IMR-90 (cell line): ENCODE results near the gene PALLD. TPM values are rescaled to one million over a fixed set of nuclear protein-coding genes. Genes with fewer than 3 reads are reported as not detected.

Source experiments
- ATAC-seq: fragments of 200-7000 bp; cut with Tn5 transposase; 2 replicates; pipeline ENCODE4 v1.9.1; 2020; ENCODE audit warnings: low read depth, mild to moderate bottlenecking, moderate library complexity
- BruUV-seq: library from RNA; stranded (reverse); fragments of 400-500 nt; replicated peaks from 2 replicates; lab custom pipeline; 2021; lab: Mats Ljungman, UMichigan
- CTCF ChIA-PET: fragments of 300-600 bp; formaldehyde crosslinking; extraction: SDS; loops from one replicate; lab custom pipeline; 2021; ENCODE audit warnings: antibody characterized with exemption; lab: Yijun Ruan, JAX
- POLR2A ChIA-PET: fragments of 300-600 bp; sonication (Branson Sonifier 250); formaldehyde crosslinking; loops from one replicate; lab custom pipeline; 2022; ENCODE audit warnings: antibody characterized with exemption; ENCODE audit not compliant: unreplicated experiment; lab: Charles Lee
- DNase-seq: peaks from one replicate; pipeline ENCODE4 v3.0.0; 2013
- H2AFZ ChIP-seq: replicated peaks from 2 replicates; pipeline ENCODE3; 2013; ENCODE audit warnings: low read length, mild to moderate bottlenecking; ENCODE audit not compliant: poor library complexity
- H2AK5ac ChIP-seq: 2 replicates; pipeline ENCODE4 v1.6.1; 2013; ENCODE audit warnings: low read depth, low read length, inconsistent platforms
- H2AK9ac ChIP-seq: replicated peaks from 2 replicates; pipeline ENCODE3; 2013; ENCODE audit warnings: mild to moderate bottlenecking, low read depth, low read length, moderate library complexity; ENCODE audit not compliant: poor library complexity
- H2BK120ac ChIP-seq: 2 replicates; pipeline ENCODE4 v1.6.1; 2013; ENCODE audit warnings: low read depth, low read length, inconsistent platforms
- H2BK15ac ChIP-seq: 3 replicates; pipeline ENCODE4 v1.6.1; 2013; ENCODE audit warnings: low read depth, low read length, inconsistent platforms
- H2BK20ac ChIP-seq: 2 replicates; pipeline ENCODE4 v1.6.1; 2013; ENCODE audit warnings: low read depth, mild to moderate bottlenecking, inconsistent platforms, low read length, moderate library complexity
- H2BK5ac ChIP-seq: 2 replicates; pipeline ENCODE4 v1.6.1; 2013; ENCODE audit warnings: mild to moderate bottlenecking, low read depth, low read length, inconsistent platforms; ENCODE audit not compliant: poor library complexity, severe bottlenecking
- H3K14ac ChIP-seq: replicated peaks from 2 replicates; pipeline ENCODE4 v1.6.1; 2013; ENCODE audit warnings: low read depth, low read length, inconsistent platforms
- H3K18ac ChIP-seq: 2 replicates; pipeline ENCODE4 v1.6.1; 2013; ENCODE audit warnings: low read depth, low read length, control low read depth
- H3K23ac ChIP-seq: 2 replicates; pipeline ENCODE4 v1.6.1; 2013; ENCODE audit warnings: low read depth, low read length, inconsistent platforms
- H3K27ac ChIP-seq: 2 replicates; pipeline ENCODE4 v1.5.1; 2013; ENCODE audit warnings: mild to moderate bottlenecking, control low read depth, low read length; ENCODE audit not compliant: insufficient read depth
- H3K27me3 ChIP-seq: 2 replicates; pipeline ENCODE4 v1.6.1; 2013; ENCODE audit warnings: low read length; ENCODE audit not compliant: control insufficient read depth, insufficient read depth
- H3K36me3 ChIP-seq: 2 replicates; pipeline ENCODE4 v1.6.1; 2013; ENCODE audit warnings: low read length, mixed read lengths; ENCODE audit not compliant: control insufficient read depth, insufficient read depth
- H3K4ac ChIP-seq: 2 replicates; pipeline ENCODE4 v1.6.1; 2013; ENCODE audit warnings: low read depth, low read length, inconsistent platforms
- H3K4me1 ChIP-seq: 2 replicates; pipeline ENCODE4 v1.6.1; 2013; ENCODE audit warnings: low read length, mixed read lengths; ENCODE audit not compliant: control insufficient read depth, insufficient read depth
- H3K4me2 ChIP-seq: 2 replicates; pipeline ENCODE4 v1.6.1; 2013; ENCODE audit warnings: low read depth, mild to moderate bottlenecking, control low read depth, low read length, moderate library complexity
- H3K4me3 ChIP-seq: 2 replicates; pipeline ENCODE4 v1.5.1; 2013; ENCODE audit warnings: low read depth, mild to moderate bottlenecking, control low read depth, low read length, moderate library complexity; ENCODE audit not compliant: insufficient read depth
- H3K56ac ChIP-seq: 2 replicates; pipeline ENCODE4 v1.6.1; 2013; ENCODE audit warnings: low read length, inconsistent platforms; ENCODE audit not compliant: insufficient read depth; ENCODE audit errors: extremely low read depth
- H3K79me1 ChIP-seq, 2 experiments: 2 replicates each; pipeline ENCODE4 v1.6.1; 2013; ENCODE audit warnings: low read length in 2 of 2, inconsistent platforms in 1 of 2, low read depth in 1 of 2
- H3K9ac ChIP-seq: 2 replicates; pipeline ENCODE4 v1.6.1; 2013; ENCODE audit warnings: low read depth, low read length, control low read depth
- H3K9me1 ChIP-seq: 2 replicates; pipeline ENCODE4 v1.6.1; 2013; ENCODE audit warnings: low read length, inconsistent platforms; ENCODE audit not compliant: insufficient read depth
- H3K9me3 ChIP-seq: 2 replicates; pipeline ENCODE4 v1.6.1; 2013; ENCODE audit warnings: low read length; ENCODE audit not compliant: control insufficient read depth, insufficient read depth
- H4K20me1 ChIP-seq: 2 replicates; pipeline ENCODE4 v1.6.1; 2013; ENCODE audit warnings: low read length, inconsistent platforms; ENCODE audit not compliant: insufficient read depth
- H4K5ac ChIP-seq: 2 replicates; pipeline ENCODE4 v1.6.1; 2013; ENCODE audit warnings: mild to moderate bottlenecking, low read depth, low read length, control low read depth
- H4K8ac ChIP-seq, 2 experiments: 2 replicates each; pipeline ENCODE4 v1.6.1; 2013; ENCODE audit warnings: low read depth in 2 of 2, low read length in 2 of 2, control low read depth in 1 of 2, inconsistent platforms in 1 of 2
- H4K91ac ChIP-seq: 2 replicates; pipeline ENCODE4 v1.6.1; 2013; ENCODE audit warnings: low read depth, low read length, inconsistent platforms; ENCODE audit not compliant: insufficient read depth
- BHLHE40 ChIP-seq: fragments of 150-350 bp; IDR thresholded peaks from 2 replicates; pipeline ENCODE4 v1.6.1; 2016; ENCODE audit warnings: mild to moderate bottlenecking, low read depth, low read length
- CEBPB ChIP-seq: IDR thresholded peaks from 2 replicates; pipeline ENCODE4 v1.6.1; 2012; ENCODE audit warnings: low read depth, low read length, improper control_type of control experiment
- CTCF ChIP-seq: conservative IDR thresholded peaks from 2 replicates; pipeline ENCODE4 v1.5.1; 2012; ENCODE audit warnings: mild to moderate bottlenecking, low read depth, low read length, improper control_type of control experiment
- MAFK ChIP-seq: IDR thresholded peaks from 2 replicates; pipeline ENCODE4 v1.6.1; 2012; ENCODE audit warnings: low read depth, low read length, improper control_type of control experiment
- POLR2A ChIP-seq: IDR thresholded peaks from 2 replicates; pipeline ENCODE4 v1.6.1; 2012; ENCODE audit warnings: mild to moderate bottlenecking, low read depth, low read length
- RAD21 ChIP-seq: IDR thresholded peaks from 2 replicates; pipeline ENCODE4 v1.6.1; 2012; ENCODE audit warnings: low read length, improper control_type of control experiment
- SMC3 ChIP-seq: fragments of 150-350 bp; IDR thresholded peaks from 2 replicates; pipeline ENCODE4 v1.6.1; 2016; ENCODE audit warnings: low read depth, mild to moderate bottlenecking, antibody characterized with exemption, low read length, moderate library complexity
- USF2 ChIP-seq: fragments of 150-350 bp; IDR thresholded peaks from 2 replicates; pipeline ENCODE4 v1.6.1; 2017; ENCODE audit warnings: mild to moderate bottlenecking, antibody characterized with exemption, low read length, low read depth
- WGBS, 2 experiments: methylation state at CpG; one replicate each; pipeline versions ENCODE4 v1.1.5 to v1.1.7; 2013; ENCODE audit warnings: missing lambda C conversion rate in 2 of 2; ENCODE audit not compliant: insufficient read length in 1 of 2; ENCODE audit errors: extremely low coverage in 2 of 2; 5-methylcytosine and 5-hydroxymethylcytosine counted together
- dilution Hi-C: fragments of 300-500 bp; cut with HindIII; formaldehyde crosslinking; loops from one replicate; pipeline ENCODE4 v1.14.3; 2018; ENCODE audit warnings: low sequenced_read_pairs; ENCODE audit not compliant: unreplicated experiment
- in situ Hi-C: fragments of 300-500 bp; cut with MboI; formaldehyde crosslinking; loops from 3 replicates; pipeline ENCODE4 v1.14.3; 2019; ENCODE audit warnings: low sequenced_read_pairs, inconsistent platforms, mixed read lengths
- intact Hi-C: fragments of 100-400 bp; cut with micrococcal nuclease; formaldehyde crosslinking; loops from 2 replicates; pipeline ENCODE4 v1.10.0; 2022
- polyA plus RNA-seq, 3 experiments: library from polyadenylated mRNA; depleted of rRNA; stranded (reverse); fragments of >200 nt; gene quantifications; 2 replicates each; pipeline ENCODE4 v1.2.3, GENCODE V29; 2012; ENCODE audit warnings: low replicate concordance in 1 of 3
- total RNA-seq: library from RNA; depleted of rRNA; stranded (reverse); fragments of >200 nt; gene quantifications from 2 replicates; pipeline ENCODE4 v1.2.3, GENCODE V29; 2012

The PALLD gene
- total and polyA plus RNA-seq, 2 of the 4 experiments (the other 2 are of a cell fraction), result 91.0 to 91.9 TPM

GRCh38 chr4:168529257-168529656, 32.4 kb downstream of the PALLD start:
- Histone ChIP-seq H2BK120ac (peak overlapping the region; percentile 21; the same call in 1 of the 2 replicates), H2AK5ac (peak overlapping the region; percentile 64; the same call in 1 of the 2 replicates), H3K14ac (no peak overlapping the region), H3K4me2 (no peak overlapping the region), H2AK9ac (no peak overlapping the region), H3K79me1 (no peaks in the 10 kb centered on the region), H3K18ac (peak overlapping the region; percentile 3; the same call in 1 of the 2 replicates), H3K4ac (peak overlapping the region; percentile 45; the same call in 1 of the 2 replicates), H4K91ac (no peak overlapping the region; the same call in 1 of the 2 replicates), H3K27me3 (no peaks in the 10 kb centered on the region), H3K9me1 (peaks cover 13% of the 10 kb centered on the region), H2BK5ac (peak overlapping the region; percentile 75), H3K36me3 (no peaks in the 10 kb centered on the region), H3K9me3 (no peaks in the 10 kb centered on the region), H4K20me1 (no peaks in the 10 kb centered on the region), H3K4me3 (no peak overlapping the region), H2BK20ac (no peak overlapping the region), H4K8ac (no peak overlapping the region; a peak in 1 of 4 replicates), H4K5ac (no peak overlapping the region), H2BK15ac (no peak overlapping the region), H3K56ac (no peak overlapping the region), H3K4me1 (peaks cover 12% of the 10 kb centered on the region), H2AFZ (no peak overlapping the region), H3K9ac (no peak overlapping the region), H3K23ac (no peak overlapping the region), H3K27ac (no peak overlapping the region)
- dilution Hi-C loops, result no loop called here
- no peak for ATAC-seq
- CTCF ChIA-PET, result no interaction called here
- no peak for DNase-seq
- in situ Hi-C loops, result no loop called here
- POLR2A ChIA-PET, result no interaction called here
- BruUV-seq, result no TSS peak
- WGBS, 2 experiments, result no CpG with 5 or more reads among the region's 6 CpGs
- intact Hi-C loops, result no loop called here
- TF ChIP-seq MAFK (no peak), SMC3 (no peak), POLR2A (no peak), USF2 (no peak), RAD21 (no peak), BHLHE40 (no peak), CEBPB (no peak), CTCF (no peak)
